ENCODE results near the gene HSPA12B. TPM values are rescaled to one million over a fixed set of nuclear protein-coding genes. Genes with fewer than 3 reads are reported as not detected.

The HSPA12B gene
- polyA plus RNA-seq, 1 experiment: 0.05 TPM

DNA sequence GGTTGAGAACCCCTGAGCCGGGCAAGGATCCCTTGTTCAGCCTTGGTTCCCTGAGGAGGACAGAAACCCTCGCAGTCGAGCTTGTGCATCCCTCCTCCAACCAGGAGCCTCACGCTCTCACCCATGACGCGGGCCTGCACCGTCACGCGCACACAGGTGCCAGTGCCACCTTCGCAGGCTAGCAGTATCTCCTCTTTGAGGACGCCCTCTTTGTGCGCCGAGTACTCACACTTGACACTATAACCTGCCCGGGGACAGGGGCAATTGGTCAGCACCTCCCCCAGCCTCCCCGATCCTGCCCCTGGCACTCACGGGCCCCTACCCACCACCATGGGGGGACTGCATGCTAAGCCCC, 21.8 kb downstream of the HSPA12B start:
- Histone ChIP-seq H3K27ac (ENCODE audit: low read depth, low read length) (no peak overlapping the region), H3K9me3 (ENCODE audit: control insufficient read depth, insufficient read depth, low read length) (peaks cover 4% of the 10 kb centered on the region; the same call in 1 of the 2 replicates), H3K27me3 (ENCODE audit: control insufficient read depth, insufficient read depth, low read length) (no peaks in the 10 kb centered on the region), H3K4me3 (ENCODE audit: low read depth, low read length) (no peak overlapping the region)
- POLR2A ChIA-PET: interaction anchor here (0.8 kb wide), 1 partner anchor 12 kb away, joined by 3 read pairs; no protein-coding TSS in a partner anchor
- no peak for DNase-seq (ENCODE audit: low read depth, low spot score)
- CTCF ChIA-PET: interaction anchor here (0.9 kb wide), 1 partner anchor 10 kb away, joined by 3 read pairs; no protein-coding TSS in a partner anchor
- TF ChIP-seq, protein P1, sequence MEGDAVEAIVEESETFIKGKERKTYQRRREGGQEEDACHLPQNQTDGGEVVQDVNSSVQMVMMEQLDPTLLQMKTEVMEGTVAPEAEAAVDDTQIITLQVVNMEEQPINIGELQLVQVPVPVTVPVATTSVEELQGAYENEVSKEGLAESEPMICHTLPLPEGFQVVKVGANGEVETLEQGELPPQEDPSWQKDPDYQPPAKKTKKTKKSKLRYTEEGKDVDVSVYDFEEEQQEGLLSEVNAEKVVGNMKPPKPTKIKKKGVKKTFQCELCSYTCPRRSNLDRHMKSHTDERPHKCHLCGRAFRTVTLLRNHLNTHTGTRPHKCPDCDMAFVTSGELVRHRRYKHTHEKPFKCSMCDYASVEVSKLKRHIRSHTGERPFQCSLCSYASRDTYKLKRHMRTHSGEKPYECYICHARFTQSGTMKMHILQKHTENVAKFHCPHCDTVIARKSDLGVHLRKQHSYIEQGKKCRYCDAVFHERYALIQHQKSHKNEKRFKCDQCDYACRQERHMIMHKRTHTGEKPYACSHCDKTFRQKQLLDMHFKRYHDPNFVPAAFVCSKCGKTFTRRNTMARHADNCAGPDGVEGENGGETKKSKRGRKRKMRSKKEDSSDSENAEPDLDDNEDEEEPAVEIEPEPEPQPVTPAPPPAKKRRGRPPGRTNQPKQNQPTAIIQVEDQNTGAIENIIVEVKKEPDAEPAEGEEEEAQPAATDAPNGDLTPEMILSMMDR (IDR thresholded peaks at IDR 0.05; ENCODE audit: low read depth, low read length): no peak

DNA sequence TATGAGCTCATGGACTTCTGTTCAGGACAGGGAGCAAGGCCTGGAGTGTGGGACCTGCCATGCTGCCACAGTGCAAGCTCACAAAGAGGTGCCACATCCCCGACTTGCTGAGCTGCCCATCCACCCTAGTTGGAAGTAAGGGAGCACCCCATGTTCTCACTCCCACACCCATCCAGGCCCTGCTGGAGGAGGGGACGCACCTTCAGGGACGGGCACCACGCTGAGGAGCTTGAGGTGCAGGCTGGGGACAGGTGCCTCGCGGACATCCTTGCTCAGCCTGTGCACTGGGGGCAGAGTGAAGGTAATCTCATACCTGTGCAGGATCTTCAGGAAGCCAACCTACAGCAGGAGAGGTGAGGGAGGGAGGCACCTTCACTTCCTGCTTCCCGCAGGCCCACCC, 22.8 kb downstream of the HSPA12B start:
- Histone ChIP-seq H3K4me3 (ENCODE audit: low read depth, low read length) (no peak overlapping the region), H3K27ac (ENCODE audit: low read depth, low read length) (no peak overlapping the region), H3K9me3 (ENCODE audit: control insufficient read depth, insufficient read depth, low read length) (peaks cover under 1% of the 10 kb centered on the region; the same call in 1 of the 2 replicates), H3K27me3 (ENCODE audit: control insufficient read depth, insufficient read depth, low read length) (no peaks in the 10 kb centered on the region)
- POLR2A ChIA-PET: interaction anchor here (0.8 kb wide), 1 partner anchor 11 kb away, joined by 3 read pairs; no protein-coding TSS in a partner anchor
- TF ChIP-seq, protein P1 (IDR thresholded peaks at IDR 0.05; ENCODE audit: low read depth, low read length): no peak
- CTCF ChIA-PET: interaction anchor here (0.8 to 1.2 kb wide), 2 partner anchors 75 to 88 kb away, joined by 3 read pairs; no protein-coding TSS in a partner anchor
- no peak for DNase-seq (ENCODE audit: low read depth, low spot score)

DNA sequence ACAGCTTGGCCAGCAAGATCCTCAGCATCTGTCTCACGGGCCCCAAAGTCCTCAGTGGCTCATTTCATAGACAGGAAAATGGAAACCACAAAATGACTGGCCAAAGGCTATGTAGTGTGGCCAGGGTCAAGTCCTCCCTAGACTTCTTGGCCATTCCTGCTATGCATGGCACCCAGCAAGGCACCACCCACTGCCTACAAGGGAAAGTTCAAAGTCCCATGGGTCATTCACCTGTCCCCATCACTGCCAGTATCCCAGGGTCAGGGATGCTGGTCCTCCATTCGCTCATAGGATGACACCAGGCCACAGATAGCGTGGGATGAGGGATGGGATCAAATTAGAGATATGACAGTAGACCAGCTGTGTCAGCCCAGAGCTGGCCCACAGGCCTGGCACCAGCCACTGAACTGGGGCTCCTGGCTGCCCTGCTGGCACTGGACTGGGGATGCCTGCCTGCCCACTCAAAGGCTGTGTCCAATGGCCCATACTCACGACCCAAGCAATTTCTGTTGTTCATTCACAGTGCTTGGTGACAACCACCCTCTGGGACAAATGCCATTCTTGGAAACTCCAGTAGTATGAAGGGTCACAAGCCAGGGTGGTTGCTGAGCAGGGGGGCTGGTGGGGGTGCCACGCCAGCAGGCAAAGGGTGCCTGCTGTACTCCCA, 23.5 kb downstream of the HSPA12B start:
- CTCF ChIA-PET: interaction anchor here (0.6 to 1.2 kb wide), 2 partner anchors 43 to 87 kb away, joined by 3 to 4 read pairs; partner anchors contain the start of gene SIGLEC1
- TF ChIP-seq, protein P1 (IDR thresholded peaks at IDR 0.05; ENCODE audit: low read depth, low read length): no peak
- Histone ChIP-seq H3K27ac (ENCODE audit: low read depth, low read length) (no peak overlapping the region), H3K9me3 (ENCODE audit: control insufficient read depth, insufficient read depth, low read length) (no peaks in the 10 kb centered on the region; the same call in 1 of the 2 replicates), H3K27me3 (ENCODE audit: control insufficient read depth, insufficient read depth, low read length) (no peaks in the 10 kb centered on the region), H3K4me3 (ENCODE audit: low read depth, low read length) (no peak overlapping the region)
- POLR2A ChIA-PET: no interaction called here
- no peak for DNase-seq (ENCODE audit: low read depth, low spot score)

DNA sequence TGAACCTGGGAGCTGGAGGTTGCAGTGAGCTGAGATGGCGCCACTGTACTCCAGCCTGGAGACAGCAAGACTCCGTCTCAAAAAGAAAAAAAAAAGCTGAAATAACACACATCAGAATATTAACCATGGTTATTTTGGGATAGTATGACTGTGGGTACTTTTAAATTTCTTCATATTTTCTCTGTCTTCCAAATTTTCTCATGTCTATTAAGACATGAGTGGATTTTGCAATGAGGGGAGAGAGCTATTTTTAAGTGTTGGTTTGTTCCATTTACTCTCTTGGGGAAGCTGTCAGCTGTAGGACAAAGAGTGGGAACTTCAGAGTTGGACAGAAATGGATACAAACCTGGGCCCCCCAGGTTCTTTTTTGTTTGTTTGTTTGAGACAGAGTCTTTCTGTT, 24.8 kb downstream of the HSPA12B start:
- H3K4me3 ChIP-seq (ENCODE audit: low read depth, low read length): no peak overlapping the region
- H3K27ac ChIP-seq (ENCODE audit: low read depth, low read length): no peak overlapping the region
- no peaks in the 10 kb centered on the region; the same call in 1 of the 2 replicates for H3K9me3 ChIP-seq (ENCODE audit: control insufficient read depth, insufficient read depth, low read length)
- POLR2A ChIA-PET: no interaction called here
- no peak for DNase-seq (ENCODE audit: low read depth, low spot score)
- CTCF ChIA-PET: interaction anchor here (0.7 to 0.9 kb wide), 2 partner anchors 80 to 98 kb away, joined by 3 read pairs; no protein-coding TSS in a partner anchor
- H3K27me3 ChIP-seq (ENCODE audit: control insufficient read depth, insufficient read depth, low read length): no peaks in the 10 kb centered on the region
- TF ChIP-seq, protein P1 (IDR thresholded peaks at IDR 0.05; ENCODE audit: low read depth, low read length): no peak

DNA sequence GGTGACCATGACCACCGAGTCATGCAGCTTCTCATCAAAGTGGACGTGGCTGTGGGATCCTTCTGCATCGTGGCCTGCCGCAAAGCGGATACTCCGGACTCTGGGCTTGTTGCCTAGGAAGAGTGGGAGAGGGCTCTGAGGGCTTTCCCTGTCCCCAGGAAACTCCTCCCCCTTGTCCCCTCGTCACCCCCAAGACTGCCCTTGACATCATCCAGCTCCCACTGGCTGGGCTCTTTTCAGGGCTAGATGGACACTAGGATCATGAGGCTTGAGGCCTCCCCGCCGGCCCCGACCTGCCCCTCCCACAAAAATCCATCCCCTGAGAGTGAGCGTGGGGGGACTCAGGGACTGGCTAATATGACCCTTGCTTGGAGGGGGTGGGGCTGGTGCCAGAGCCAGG, 26.1 kb downstream of the HSPA12B start:
- ChIA-PET CTCF (no interaction called here), POLR2A (no interaction called here)
- H3K4me3 ChIP-seq (ENCODE audit: low read depth, low read length): no peak overlapping the region
- H3K9me3 ChIP-seq (ENCODE audit: control insufficient read depth, insufficient read depth, low read length): no peaks in the 10 kb centered on the region
- no peaks in the 10 kb centered on the region for H3K27me3 ChIP-seq (ENCODE audit: control insufficient read depth, insufficient read depth, low read length)
- no peak overlapping the region for H3K27ac ChIP-seq (ENCODE audit: low read depth, low read length)
- no peak for DNase-seq (ENCODE audit: low read depth, low spot score)
- TF ChIP-seq, protein P1 (IDR thresholded peaks at IDR 0.05; ENCODE audit: low read depth, low read length): no peak
